BJ (cell line): ENCODE results near the gene VWA5B1. TPM values are rescaled to one million over a fixed set of nuclear protein-coding genes. Genes with fewer than 3 reads are reported as not detected.

ENCODE experiments used
- CTCF ChIA-PET: fragments of 350-600 bp; formaldehyde crosslinking; extraction: SDS; loops from one replicate; lab custom pipeline; 2021; ENCODE audit warnings: antibody characterized with exemption, inconsistent platforms; lab: Yijun Ruan, JAX
- POLR2A ChIA-PET: fragments of 300-600 bp; sonication (Branson Sonifier 250); formaldehyde crosslinking; extraction: SDS; loops from one replicate; lab custom pipeline; 2021; ENCODE audit warnings: antibody characterized with exemption; lab: Charles Lee
- DNase-seq: peaks from one replicate; pipeline ENCODE4 v3.0.0-alpha.2; 2011; ENCODE audit warnings: low read depth
- H3K27me3 ChIP-seq: 2 replicates; pipeline ENCODE4 v1.6.0; 2011; ENCODE audit warnings: low read length; ENCODE audit not compliant: control insufficient read depth, insufficient read depth
- H3K36me3 ChIP-seq: 2 replicates; pipeline ENCODE4 v1.5.1; 2011; ENCODE audit warnings: low read length; ENCODE audit not compliant: control insufficient read depth, insufficient read depth
- H3K4me3 ChIP-seq: 2 replicates; pipeline ENCODE4 v1.5.1; 2011; ENCODE audit warnings: low read depth, mild to moderate bottlenecking, control low read depth, low read length
- CTCF ChIP-seq: IDR thresholded peaks from 2 replicates; pipeline ENCODE4 v1.5.1; 2011; ENCODE audit warnings: low read depth, mild to moderate bottlenecking, control low read depth, inconsistent platforms, low read length, moderate library complexity; ENCODE audit not compliant: insufficient read depth
- polyA plus RNA-seq: library from polyadenylated mRNA; depleted of rRNA; stranded (reverse); fragments of >200 nt; gene quantifications from 2 replicates; pipeline ENCODE4 v1.2.3, GENCODE V29; 2011

The VWA5B1 gene
- polyA plus RNA-seq, 1 experiment: not detected

- no peak for TF ChIP-seq CTCF
- no peaks in the 10 kb centered on the region for H3K36me3 ChIP-seq
- ChIA-PET POLR2A (no interaction called here), CTCF (no interaction called here)
- DNase-seq: no peak
- H3K4me3 ChIP-seq: no peak overlapping the region
- H3K27me3 ChIP-seq: no peaks in the 10 kb centered on the region
Observed at GRCh38 chr1:20321573-20321972, 30.9 kb downstream of the VWA5B1 start.

GRCh38 chr1:20322081-20322824 is 31.6 kb downstream of the VWA5B1 start:
- ChIA-PET POLR2A (no interaction called here), CTCF (no interaction called here)
- DNase-seq: no peak
- Histone ChIP-seq H3K4me3 (no peak overlapping the region), H3K36me3 (no peaks in the 10 kb centered on the region), H3K27me3 (no peaks in the 10 kb centered on the region)
- TF ChIP-seq CTCF: no peak

GRCh38 chr1:20322825-20323612 is 32.3 kb downstream of the VWA5B1 start:
- H3K4me3 ChIP-seq: no peak overlapping the region
- H3K27me3 ChIP-seq: no peaks in the 10 kb centered on the region
- ChIA-PET POLR2A (no interaction called here), CTCF (interaction anchor here (0.5 to 1.0 kb wide), 2 partner anchors 13 to 108 kb away, joined by 4 read pairs; no protein-coding TSS in a partner anchor)
- DNase-seq: no peak
- no peak for TF ChIP-seq CTCF
- no peaks in the 10 kb centered on the region for H3K36me3 ChIP-seq

GRCh38 chr1:20323613-20323920 is 32.9 kb downstream of the VWA5B1 start:
- no peak for DNase-seq
- H3K27me3 ChIP-seq: no peaks in the 10 kb centered on the region
- POLR2A ChIA-PET: no interaction called here
- H3K36me3 ChIP-seq: no peaks in the 10 kb centered on the region
- H3K4me3 ChIP-seq: no peak overlapping the region
- TF ChIP-seq CTCF: no peak
- CTCF ChIA-PET: interaction anchor here (0.5 to 1.0 kb wide), 2 partner anchors 13 to 108 kb away, joined by 4 read pairs; no protein-coding TSS in a partner anchor

DNA sequence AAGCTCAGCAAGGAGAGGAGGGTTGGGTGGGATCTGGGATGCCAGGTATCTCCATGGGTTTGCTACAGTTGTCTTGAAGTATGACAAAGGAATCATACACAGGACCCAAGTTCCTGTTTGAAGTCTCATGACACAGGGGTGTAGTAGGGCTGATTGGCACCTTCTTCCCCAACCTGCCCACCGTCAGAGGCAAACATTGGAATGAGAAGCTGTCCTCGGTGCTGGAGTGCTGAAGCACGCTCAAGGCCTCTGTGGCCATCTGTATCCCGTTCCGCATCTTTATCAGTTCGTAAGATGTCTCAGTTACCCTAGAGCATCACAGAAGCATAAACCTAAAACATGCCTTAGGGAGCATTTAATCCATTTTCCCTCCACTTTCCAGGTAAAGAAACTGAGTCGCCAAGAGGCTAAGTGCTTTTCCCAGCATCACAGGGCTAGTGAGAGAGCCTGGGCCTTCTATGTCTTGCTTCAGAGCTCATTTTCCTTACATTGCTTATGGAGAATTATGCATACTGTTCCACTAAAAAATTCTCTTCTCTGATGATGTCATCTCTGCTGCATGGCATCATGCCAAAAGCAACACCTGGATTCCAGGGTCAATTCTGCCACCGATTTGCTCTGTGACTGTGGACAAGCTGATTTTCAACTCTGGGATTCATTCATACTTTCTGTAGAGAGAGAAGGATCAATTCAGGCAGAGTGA is 34.2 kb downstream of the VWA5B1 start:
- ChIA-PET POLR2A (no interaction called here), CTCF (no interaction called here)
- DNase-seq: no peak
- no peaks in the 10 kb centered on the region for H3K27me3 ChIP-seq
- H3K36me3 ChIP-seq: no peaks in the 10 kb centered on the region
- no peak for TF ChIP-seq CTCF
- H3K4me3 ChIP-seq: no peak overlapping the region
